K562 (cell line): Measurements from ENCODE around the gene MATCAP1. TPM values are rescaled to one million over a fixed set of nuclear protein-coding genes. Genes with fewer than 3 reads are reported as not detected.

Experiments used
- ATAC-seq: fragments of 200-7000 bp; cut with Tn5 transposase; 3 replicates; pipeline ENCODE4 v1.9.1; 2020; ENCODE audit warnings: moderate library complexity
- BruUV-seq: library from RNA; stranded (reverse); fragments of 400-500 nt; replicated peaks from 2 replicates; lab custom pipeline; 2021; lab: Mats Ljungman, UMichigan
- CTCF ChIA-PET: fragments of 300-600 bp; formaldehyde crosslinking; extraction: SDS; loops from one replicate; lab custom pipeline; 2021; ENCODE audit warnings: low intra/inter-chr PET ratio; lab: Yijun Ruan, JAX
- POLR2A ChIA-PET: fragments of 300-600, 350-650 bp; sonication (Branson Sonifier 250); formaldehyde crosslinking; extraction: SDS; loops from one replicate; lab custom pipeline; 2021; ENCODE audit warnings: antibody characterized with exemption, inconsistent platforms; lab: Yijun Ruan, JAX
- DNase-seq, 4 experiments: peaks; one replicate each; pipeline versions ENCODE4 v3.0.0 to v3.0.0-alpha.2; 2011 to 2018; ENCODE audit warnings: low spot score in 3 of 4, mixed read lengths in 3 of 4; ENCODE audit errors: extremely low read depth in 1 of 4
- FAIRE-seq: peaks from 2 replicates; lab custom pipeline; 2011; peaks lifted over from hg19 to GRCh38; lab: Jason Lieb, UNC
- H2AFZ ChIP-seq: 2 replicates; pipeline ENCODE4 v1.6.0; 2011; ENCODE audit warnings: low read depth, low read length, control low read depth, inconsistent platforms
- H3K27ac ChIP-seq: fragments of 200-600 bp; 3 replicates; pipeline ENCODE4 v1.8.0; 2011; ENCODE audit warnings: low read depth, mild to moderate bottlenecking, control low read depth, inconsistent platforms, low read length, moderate library complexity, mixed read lengths; ENCODE audit errors: extremely low read depth
- H3K27me3 ChIP-seq, 2 experiments: fragments of 300-600 bp in 1 of 2; 2 replicates in 1 of 2; 3 replicates in 1 of 2; pipeline versions ENCODE4 v1.6.0 to v1.8.0; 2011; ENCODE audit warnings: inconsistent platforms in 2 of 2, low read length in 2 of 2, mild to moderate bottlenecking in 1 of 2, mixed read lengths in 1 of 2, moderate library complexity in 1 of 2; ENCODE audit not compliant: control insufficient read depth in 2 of 2, insufficient read depth in 2 of 2
- H3K36me3 ChIP-seq: fragments of 300-600 bp; 3 replicates; pipeline ENCODE4 v1.8.0; 2011; ENCODE audit warnings: mild to moderate bottlenecking, low read length, inconsistent platforms; ENCODE audit not compliant: control insufficient read depth, insufficient read depth
- H3K4me1 ChIP-seq, 2 experiments: fragments of 200-600 bp in 1 of 2; replicated peaks in 1 of 2; 2 replicates in 1 of 2; 3 replicates in 1 of 2; pipeline versions ENCODE4 v1.5.1 to v1.8.0; 2011; ENCODE audit warnings: inconsistent platforms in 2 of 2, low read length in 2 of 2, mild to moderate bottlenecking in 1 of 2, mixed read lengths in 1 of 2, moderate library complexity in 1 of 2; ENCODE audit not compliant: control insufficient read depth in 2 of 2, insufficient read depth in 2 of 2
- H3K4me2 ChIP-seq: 2 replicates; pipeline ENCODE4 v1.6.1; 2011; ENCODE audit warnings: low read length, control low read depth, inconsistent platforms, mixed read lengths; ENCODE audit not compliant: insufficient read depth
- H3K4me3 ChIP-seq: fragments of 200-600 bp; sonication (generic), shearing (Covaris generic); 2 replicates; pipeline ENCODE4 v1.5.1; 2016; ENCODE audit warnings: control low read depth, inconsistent platforms
- H3K79me2 ChIP-seq: fragments of 200-600 bp; 3 replicates; pipeline ENCODE4 v1.8.0; 2011; ENCODE audit warnings: low read length, inconsistent platforms; ENCODE audit not compliant: control insufficient read depth, insufficient read depth
- H3K9ac ChIP-seq, 2 experiments: 2 replicates each; pipeline versions ENCODE4 v1.6.0 to v1.6.1; 2011; ENCODE audit warnings: low read depth in 2 of 2, low read length in 2 of 2, control low read depth in 1 of 2, inconsistent platforms in 1 of 2, mild to moderate bottlenecking in 1 of 2, mixed read lengths in 1 of 2; ENCODE audit not compliant: insufficient read depth in 1 of 2
- H3K9me1 ChIP-seq: one replicate; pipeline ENCODE4 v1.6.0; 2011; ENCODE audit warnings: inconsistent platforms, mild to moderate bottlenecking, low read length, moderate library complexity; ENCODE audit not compliant: control insufficient read depth, insufficient read depth
- H3K9me3 ChIP-seq: replicated peaks from 2 replicates; pipeline ENCODE4 v1.5.1; 2011; ENCODE audit warnings: low read depth, low read length, inconsistent platforms; ENCODE audit not compliant: control insufficient read depth, insufficient read depth
- H4K20me1 ChIP-seq: replicated peaks from 2 replicates; pipeline ENCODE4 v1.6.1; 2011; ENCODE audit warnings: low read length, inconsistent platforms, mixed read lengths; ENCODE audit not compliant: control insufficient read depth, insufficient read depth
- ATF7 ChIP-seq: fragments of 450-650 bp; IDR thresholded peaks from 2 replicates; pipeline ENCODE4 v1.7.1; 2014; ENCODE audit warnings: mild to moderate bottlenecking, moderate library complexity
- CBX1 ChIP-seq: sonication (generic); IDR thresholded peaks from 2 replicates; pipeline ENCODE4 v1.6.1; 2016; ENCODE audit warnings: antibody characterized with exemption, low read depth, mild to moderate bottlenecking
- ELF4 ChIP-seq: fragments of 450-650 bp; formaldehyde crosslinking; IDR thresholded peaks from 2 replicates; pipeline ENCODE4 v1.4.0; 2022; ENCODE audit warnings: missing genetic modification characterization
- FOSL1 ChIP-seq: fragments of 200-800 bp; sonication (Bioruptor generic); conservative IDR thresholded peaks from 2 replicates; pipeline ENCODE4 v1.6.1; 2016; ENCODE audit warnings: missing genetic modification characterization, missing compliant biosample characterization
- HBP1 ChIP-seq: fragments of 450-650 bp; formaldehyde crosslinking; IDR thresholded peaks from 2 replicates; pipeline ENCODE4 v1.4.0; 2022; ENCODE audit warnings: missing genetic modification characterization
- PTTG1 ChIP-seq: fragments of 450-650 bp; IDR thresholded peaks from 2 replicates; pipeline ENCODE4 v1.6.1; 2016; ENCODE audit warnings: low read depth, mild to moderate bottlenecking, missing genetic modification characterization, missing compliant biosample characterization
- RNF2 ChIP-seq: sonication (generic); IDR thresholded peaks from 2 replicates; pipeline ENCODE4 v1.6.1; 2016
- SMAD1 ChIP-seq: fragments of 150-350 bp; IDR thresholded peaks from 2 replicates; pipeline ENCODE4 v1.6.1; 2014; ENCODE audit warnings: low read length, low read depth; ENCODE audit not compliant: partially characterized antibody
- ZNF224 ChIP-seq: sonication (generic); formaldehyde crosslinking; IDR thresholded peaks from 2 replicates; pipeline ENCODE4 v1.8.0; 2022; ENCODE audit warnings: mild to moderate bottlenecking, missing genetic modification reagents
- ZNF384 ChIP-seq: IDR thresholded peaks from 2 replicates; pipeline ENCODE4 v1.6.1; 2012; ENCODE audit warnings: low read depth, low read length, improper control_type of control experiment
- ZNF707 ChIP-seq: fragments of 250-450 bp; sonication (Bioruptor Pico); conservative IDR thresholded peaks from 2 replicates; pipeline ENCODE4 v1.8.0; 2022; ENCODE audit warnings: inconsistent platforms, mild to moderate bottlenecking, moderate library complexity
- in situ Hi-C: fragments of 300-500 bp; cut with MboI; formaldehyde crosslinking; loops from 4 replicates; pipeline ENCODE4 v1.15.0; 2018; ENCODE audit warnings: inconsistent platforms, mixed read lengths
- intact Hi-C: fragments of 100-400 bp; cut with micrococcal nuclease; formaldehyde crosslinking; loops from 2 replicates; pipeline ENCODE4 v1.14.2; 2022
- polyA plus RNA-seq, 8 experiments: library from polyadenylated mRNA; depleted of rRNA in 4 of 8; stranded (reverse) in 5 of 8; unstranded in 3 of 8; fragments of >200 nt; fragmentation: Nextera tagmentation in 2 of 8; fragmentation: Illumina TruSeq in 1 of 8; extraction: Ambion mirVana in 2 of 8; extraction: Trizol in 1 of 8; gene quantifications; 2 replicates each; pipeline versions ENCODE4 v1.2.1 to v1.2.3, GENCODE V29; 2011 to 2014; ENCODE audit warnings: inconsistent platforms in 1 of 8, missing spikeins in 1 of 8
- total RNA-seq, 7 experiments: library from RNA; depleted of rRNA in 6 of 7; stranded (reverse); fragments of >200 nt in 6 of 7; fragmentation: Illumina TruSeq in 2 of 7; extraction: Trizol in 2 of 7; gene quantifications; 2 replicates each; pipeline versions ENCODE4 v1.2.1 to v1.2.3, GENCODE V29; 2011 to 2021; ENCODE audit warnings: low replicate concordance in 1 of 7

Gene MATCAP1
- total and polyA plus RNA-seq, 9 of the 15 experiments (the other 6 are each of a cell fraction or from before 2014, with no cell fraction given): 3.4 to 20.5 (median 10.3) TPM

GRCh38 chr16:67212766-67213165, 29.0 kb upstream of the MATCAP1 start:
- TF ChIP-seq CBX1 (no peak), ELF4 (CRISPR knock-in tag) (no peak), FOSL1 (tag) (0 out of 2 replicates have a peak, but pooled peaks have one; percentile 25), ATF7 (no peak), PTTG1 (no peak), ZNF707 (CRISPR knock-in tag) (no peak), SMAD1 (no peak), ZNF224 (CRISPR knock-in tag) (no peak), HBP1 (CRISPR knock-in tag) (no peak), ZNF384 (peak; percentile 32; the same call in 1 of the 2 replicates), RNF2 (no peak)
- TF ChIP-seq, all 486 proteins: peak for 2
- Histone ChIP-seq H3K4me2 (no peak overlapping the region), H3K79me2 (no peaks in the 10 kb centered on the region), H3K4me1 (peaks cover 20 to 49% of the 10 kb centered on the region in 2 experiments), H2AFZ (no peak overlapping the region), H3K9me3 (no peaks in the 10 kb centered on the region), H3K9ac (no peak overlapping the region; a peak in 1 of 4 replicates), H3K27me3 (no peaks in the 10 kb centered on the region), H3K9me1 (no peaks in the 10 kb centered on the region), H3K36me3 (no peaks in the 10 kb centered on the region), H3K4me3 (no peak overlapping the region), H4K20me1 (no peaks in the 10 kb centered on the region), H3K27ac (no peak overlapping the region)
- no peak for ATAC-seq
- CTCF ChIA-PET: no interaction called here
- POLR2A ChIA-PET: interaction anchor here (0.8 to 0.9 kb wide), 2 partner anchors 11 to 16 kb away, joined by 3 read pairs; no protein-coding TSS in a partner anchor
- intact Hi-C loops (no loop called here), in situ Hi-C loops (no loop called here)
- BruUV-seq: no TSS peak
- no peak for DNase-seq
- no peak for FAIRE-seq
